HEK293 (cell line): ENCODE results near the gene GRM3.

Experiments used
- CTCF ChIA-PET: fragments of 350-600 bp; formaldehyde crosslinking; extraction: SDS; loops from one replicate; lab custom pipeline; 2021; ENCODE audit warnings: antibody characterized with exemption; lab: Yijun Ruan, JAX
- POLR2A ChIA-PET: fragments of 300-600 bp; formaldehyde crosslinking; extraction: SDS; loops from one replicate; lab custom pipeline; 2020; ENCODE audit warnings: antibody characterized with exemption, inconsistent platforms; lab: Yijun Ruan, JAX
- H3K27ac ChIP-seq: fragments of 200-500 bp; sonication (Bioruptor generic); 2 replicates; pipeline ENCODE4 v1.5.1; 2014; ENCODE audit warnings: low read depth, low read length, control low read depth, inconsistent platforms; ENCODE audit errors: extremely low read depth
- H3K36me3 ChIP-seq, 2 experiments: fragments of 200-500 bp in 1 of 2; sonication (Bioruptor generic) in 1 of 2; 1 replicate in 1 of 2; 2 replicates in 1 of 2; pipeline ENCODE4 v1.5.1; 2014 to 2017; ENCODE audit warnings: inconsistent platforms in 2 of 2, low read length in 2 of 2; ENCODE audit not compliant: control insufficient read depth in 2 of 2, insufficient read depth in 1 of 2
- H3K4me1 ChIP-seq: fragments of 200-500 bp; sonication (Bioruptor generic); 2 replicates; pipeline ENCODE4 v1.5.1; 2014; ENCODE audit warnings: mild to moderate bottlenecking, low read length, inconsistent platforms; ENCODE audit not compliant: control insufficient read depth, insufficient read depth
- H3K4me3 ChIP-seq: 2 replicates; pipeline ENCODE4 v1.5.1; 2011; ENCODE audit warnings: low read depth, mild to moderate bottlenecking, control low read depth, low read length, moderate library complexity
- H3K9me3 ChIP-seq: fragments of 200-500 bp; sonication (Bioruptor generic); 2 replicates; pipeline ENCODE4 v1.5.1; 2014; ENCODE audit warnings: low read depth, low read length, inconsistent platforms; ENCODE audit not compliant: control insufficient read depth, insufficient read depth
- BCL11B ChIP-seq: fragments of 450-650 bp; formaldehyde crosslinking; IDR thresholded peaks from 2 replicates; pipeline ENCODE4 v1.5.1; 2016; ENCODE audit warnings: low read depth, missing biosample characterization, missing genetic modification characterization
- HIC1 ChIP-seq: fragments of 450-650 bp; formaldehyde crosslinking; IDR thresholded peaks from 2 replicates; pipeline ENCODE4 v1.5.1; 2016; ENCODE audit warnings: missing biosample characterization, missing genetic modification characterization
- IKZF3 ChIP-seq: fragments of 450-650 bp; IDR thresholded peaks from 2 replicates; pipeline ENCODE4 v1.5.0; 2018; ENCODE audit warnings: missing biosample characterization, mild to moderate bottlenecking, missing genetic modification characterization, moderate library complexity
- MEIS1 ChIP-seq: sonication (generic); formaldehyde crosslinking; IDR thresholded peaks from 2 replicates; pipeline ENCODE4 v1.8.1; 2022; ENCODE audit warnings: missing genetic modification reagents, mild to moderate bottlenecking, borderline replicate concordance
- PRDM1 ChIP-seq: fragments of 450-650 bp; formaldehyde crosslinking; IDR thresholded peaks from 2 replicates; pipeline ENCODE4; 2016; ENCODE audit warnings: missing biosample characterization, missing genetic modification characterization
- TCF7L2 ChIP-seq: IDR thresholded peaks from 2 replicates; pipeline ENCODE4 v1.6.1; 2011; ENCODE audit warnings: low read depth, mild to moderate bottlenecking, inconsistent platforms, low read length, moderate library complexity, borderline replicate concordance
- ZBTB17 ChIP-seq: fragments of 450-650 bp; formaldehyde crosslinking; IDR thresholded peaks from 2 replicates; pipeline ENCODE4 v1.5.1; 2016; ENCODE audit warnings: missing biosample characterization, missing genetic modification characterization
- ZFHX2 ChIP-seq: fragments of 450-650 bp; formaldehyde crosslinking; conservative IDR thresholded peaks from 2 replicates; pipeline ENCODE4 v1.5.1; 2016; ENCODE audit warnings: missing biosample characterization, missing genetic modification characterization
- ZNF19 ChIP-seq: fragments of 450-650 bp; formaldehyde crosslinking; IDR thresholded peaks from 2 replicates; pipeline ENCODE4; 2016; ENCODE audit warnings: missing biosample characterization, missing genetic modification characterization, low read depth
- ZNF211 ChIP-seq: fragments of 450-650 bp; formaldehyde crosslinking; IDR thresholded peaks from 2 replicates; pipeline ENCODE4 v1.5.1; 2016; ENCODE audit warnings: low read depth, missing biosample characterization, missing genetic modification characterization
- ZNF223 ChIP-seq: fragments of 450-650 bp; formaldehyde crosslinking; IDR thresholded peaks from 2 replicates; pipeline ENCODE4 v1.5.1; 2016; ENCODE audit warnings: missing biosample characterization, missing genetic modification characterization
- ZNF366 ChIP-seq: fragments of 450-650 bp; formaldehyde crosslinking; conservative IDR thresholded peaks from 2 replicates; pipeline ENCODE4 v1.5.1; 2016; ENCODE audit warnings: missing biosample characterization, missing genetic modification characterization
- ZNF501 ChIP-seq: fragments of 450-650 bp; formaldehyde crosslinking; IDR thresholded peaks from 2 replicates; pipeline ENCODE4 v1.5.1; 2016; ENCODE audit warnings: missing biosample characterization, missing genetic modification characterization
- ZNF571 ChIP-seq: fragments of 450-650 bp; formaldehyde crosslinking; IDR thresholded peaks from 2 replicates; pipeline ENCODE4 v1.5.0; 2017; ENCODE audit warnings: missing biosample characterization, missing genetic modification characterization
- ZNF610 ChIP-seq: fragments of 450-650 bp; formaldehyde crosslinking; IDR thresholded peaks from 2 replicates; pipeline ENCODE4 v1.5.1; 2016; ENCODE audit warnings: missing biosample characterization, missing genetic modification characterization, borderline replicate concordance
- ZNF654 ChIP-seq: fragments of 450-650 bp; formaldehyde crosslinking; IDR thresholded peaks from 2 replicates; pipeline ENCODE4 v1.5.1; 2016; ENCODE audit warnings: low read depth, missing biosample characterization, missing genetic modification characterization
- ZSCAN30 ChIP-seq: fragments of 450-650 bp; IDR thresholded peaks from 2 replicates; pipeline ENCODE4 v1.5.1; 2018; ENCODE audit warnings: missing biosample characterization, mild to moderate bottlenecking, missing genetic modification characterization, moderate library complexity
- ZXDB ChIP-seq: fragments of 450-650 bp; formaldehyde crosslinking; IDR thresholded peaks from 2 replicates; pipeline ENCODE4 v1.5.1; 2016; ENCODE audit warnings: missing biosample characterization, missing genetic modification characterization
- TF ChIP-seq, protein P1 (sequence below): fragments of 450-650 bp; formaldehyde crosslinking; IDR thresholded peaks from 2 replicates; pipeline ENCODE4 v1.5.1; 2016; ENCODE audit warnings: missing biosample characterization, missing genetic modification characterization
- TF ChIP-seq, protein P2 (sequence below): fragments of 450-650 bp; formaldehyde crosslinking; IDR thresholded peaks from 2 replicates; pipeline ENCODE4 v1.5.1; 2016; ENCODE audit warnings: missing biosample characterization, missing genetic modification characterization
- TF ChIP-seq, protein P3 (sequence below): fragments of 450-650 bp; formaldehyde crosslinking; IDR thresholded peaks from 2 replicates; pipeline ENCODE4 v1.5.1; 2016; ENCODE audit warnings: missing biosample characterization, missing genetic modification characterization
- TF ChIP-seq, protein P4 (sequence below): fragments of 450-650 bp; formaldehyde crosslinking; IDR thresholded peaks from 2 replicates; pipeline ENCODE4 v1.5.1; 2017; ENCODE audit warnings: missing biosample characterization, missing genetic modification characterization

GRM3 gene

DNA sequence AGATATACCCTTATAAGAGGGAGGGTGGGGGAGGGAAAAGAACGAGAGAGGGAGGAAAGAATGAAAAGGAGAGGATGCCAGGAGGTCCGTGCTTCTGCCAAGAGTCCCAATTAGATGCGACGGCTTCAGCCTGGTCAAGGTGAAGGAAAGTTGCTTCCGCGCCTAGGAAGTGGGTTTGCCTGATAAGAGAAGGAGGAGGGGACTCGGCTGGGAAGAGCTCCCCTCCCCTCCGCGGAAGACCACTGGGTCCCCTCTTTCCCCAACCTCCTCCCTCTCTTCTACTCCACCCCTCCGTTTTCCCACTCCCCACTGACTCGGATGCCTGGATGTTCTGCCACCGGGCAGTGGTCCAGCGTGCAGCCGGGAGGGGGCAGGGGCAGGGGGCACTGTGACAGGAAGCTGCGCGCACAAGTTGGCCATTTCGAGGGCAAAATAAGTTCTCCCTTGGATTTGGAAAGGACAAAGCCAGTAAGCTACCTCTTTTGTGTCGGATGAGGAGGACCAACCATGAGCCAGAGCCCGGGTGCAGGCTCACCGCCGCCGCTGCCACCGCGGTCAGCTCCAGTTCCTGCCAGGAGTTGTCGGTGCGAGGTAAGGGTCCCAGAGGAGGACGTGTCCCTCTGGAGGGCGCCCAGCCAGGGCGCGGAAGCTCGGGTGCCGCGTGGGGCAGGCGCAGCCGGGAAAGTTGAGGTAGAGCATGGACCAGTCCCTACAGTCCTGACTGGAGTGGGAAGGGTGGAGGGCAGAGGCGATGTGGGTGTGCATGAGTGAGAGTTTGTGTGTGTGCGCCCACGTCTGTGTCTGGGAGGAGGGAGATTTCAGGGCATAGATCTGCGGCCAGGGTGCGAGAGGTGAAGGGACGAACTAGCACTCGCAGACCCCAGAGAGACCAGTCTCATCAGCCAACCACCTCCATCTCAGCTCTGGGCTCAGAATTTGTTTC, 844 bp downstream of the GRM3 start (continued):
- TF ChIP-seq, protein P1, sequence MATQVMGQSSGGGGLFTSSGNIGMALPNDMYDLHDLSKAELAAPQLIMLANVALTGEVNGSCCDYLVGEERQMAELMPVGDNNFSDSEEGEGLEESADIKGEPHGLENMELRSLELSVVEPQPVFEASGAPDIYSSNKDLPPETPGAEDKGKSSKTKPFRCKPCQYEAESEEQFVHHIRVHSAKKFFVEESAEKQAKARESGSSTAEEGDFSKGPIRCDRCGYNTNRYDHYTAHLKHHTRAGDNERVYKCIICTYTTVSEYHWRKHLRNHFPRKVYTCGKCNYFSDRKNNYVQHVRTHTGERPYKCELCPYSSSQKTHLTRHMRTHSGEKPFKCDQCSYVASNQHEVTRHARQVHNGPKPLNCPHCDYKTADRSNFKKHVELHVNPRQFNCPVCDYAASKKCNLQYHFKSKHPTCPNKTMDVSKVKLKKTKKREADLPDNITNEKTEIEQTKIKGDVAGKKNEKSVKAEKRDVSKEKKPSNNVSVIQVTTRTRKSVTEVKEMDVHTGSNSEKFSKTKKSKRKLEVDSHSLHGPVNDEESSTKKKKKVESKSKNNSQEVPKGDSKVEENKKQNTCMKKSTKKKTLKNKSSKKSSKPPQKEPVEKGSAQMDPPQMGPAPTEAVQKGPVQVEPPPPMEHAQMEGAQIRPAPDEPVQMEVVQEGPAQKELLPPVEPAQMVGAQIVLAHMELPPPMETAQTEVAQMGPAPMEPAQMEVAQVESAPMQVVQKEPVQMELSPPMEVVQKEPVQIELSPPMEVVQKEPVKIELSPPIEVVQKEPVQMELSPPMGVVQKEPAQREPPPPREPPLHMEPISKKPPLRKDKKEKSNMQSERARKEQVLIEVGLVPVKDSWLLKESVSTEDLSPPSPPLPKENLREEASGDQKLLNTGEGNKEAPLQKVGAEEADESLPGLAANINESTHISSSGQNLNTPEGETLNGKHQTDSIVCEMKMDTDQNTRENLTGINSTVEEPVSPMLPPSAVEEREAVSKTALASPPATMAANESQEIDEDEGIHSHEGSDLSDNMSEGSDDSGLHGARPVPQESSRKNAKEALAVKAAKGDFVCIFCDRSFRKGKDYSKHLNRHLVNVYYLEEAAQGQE (tag by site-specific recombination): peak; percentile 70
- TF ChIP-seq HIC1 (tag by site-specific recombination): peak; percentile 55; the same call in 1 of the 2 replicates
- no peak for TF ChIP-seq ZNF610 (tag by site-specific recombination)
- no peak for TF ChIP-seq ZSCAN30 (tag by site-specific recombination)
- no peak for TF ChIP-seq ZBTB17
- no peak for TF ChIP-seq ZNF654 (tag by site-specific recombination)
- TF ChIP-seq ZNF366 (tag by site-specific recombination): 0 out of 2 replicates have a peak, but pooled peaks have one; percentile 14

DNA sequence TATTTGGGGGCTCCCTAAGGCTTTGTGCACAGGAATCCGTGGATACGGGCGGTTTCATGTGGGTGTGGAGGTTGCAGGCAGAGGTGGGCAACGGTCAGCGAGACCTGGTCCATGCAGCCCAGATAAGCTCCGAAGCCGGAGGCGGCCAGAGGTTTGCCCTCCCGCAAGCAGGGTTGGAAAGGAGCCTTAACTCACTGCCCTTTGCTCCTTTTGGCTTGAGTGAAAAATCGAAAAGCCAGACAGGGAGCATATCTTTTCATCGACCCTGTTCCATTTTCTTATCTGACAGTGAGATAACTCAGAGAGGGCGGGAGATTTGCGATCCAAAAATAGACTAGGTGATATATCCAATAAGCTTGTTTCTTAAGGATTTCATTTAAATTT, 1.5 kb downstream of the GRM3 start:
- ChIA-PET CTCF (interaction anchor here (0.7 kb wide), 1 partner anchor 164 kb away, joined by 3 read pairs; no protein-coding TSS in a partner anchor), POLR2A (interaction anchor here (0.6 kb wide), 1 partner anchor 14 kb away, joined by 3 read pairs; no protein-coding TSS in a partner anchor)
- H3K9me3 ChIP-seq: no peaks in the 10 kb centered on the region
- H3K27ac ChIP-seq: no peak overlapping the region; the same call in 1 of the 2 replicates
- H3K4me1 ChIP-seq: 0 out of 2 replicates have a peak, but pooled peaks cover 4% of the 10 kb centered on the region
- H3K4me3 ChIP-seq: no peak overlapping the region
- H3K36me3 ChIP-seq: no peaks in the 10 kb centered on the region
- peak; percentile 61; the same call in 1 of the 2 replicates for TF ChIP-seq ZFHX2 (tag by site-specific recombination)
- no peak for TF ChIP-seq ZNF19 (tag by site-specific recombination)

GRCh38 chr7:86645676-86646276, 2.1 kb downstream of the GRM3 start:
- no peaks in the 10 kb centered on the region for H3K36me3 ChIP-seq
- H3K27ac ChIP-seq: no peak overlapping the region
- POLR2A ChIA-PET: no interaction called here
- no peaks in the 10 kb centered on the region for H3K9me3 ChIP-seq
- CTCF ChIA-PET: interaction anchor here (0.7 kb wide), 2 partner anchors 18 to 163 kb away, joined by 3 read pairs; no protein-coding TSS in a partner anchor
- no peak overlapping the region for H3K4me3 ChIP-seq
- 0 out of 2 replicates have a peak, but pooled peaks cover 4% of the 10 kb centered on the region for H3K4me1 ChIP-seq
- TF ChIP-seq, protein P2, sequence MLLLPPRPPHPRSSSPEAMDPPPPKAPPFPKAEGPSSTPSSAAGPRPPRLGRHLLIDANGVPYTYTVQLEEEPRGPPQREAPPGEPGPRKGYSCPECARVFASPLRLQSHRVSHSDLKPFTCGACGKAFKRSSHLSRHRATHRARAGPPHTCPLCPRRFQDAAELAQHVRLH: no peak
- no peak for TF ChIP-seq BCL11B (tag by site-specific recombination)
- no peak for TF ChIP-seq MEIS1 (CRISPR knock-in tag)
- no peak for TF ChIP-seq ZNF223
- no peak for TF ChIP-seq TCF7L2
- TF ChIP-seq PRDM1 (tag by site-specific recombination): no peak
- TF ChIP-seq, protein P3, sequence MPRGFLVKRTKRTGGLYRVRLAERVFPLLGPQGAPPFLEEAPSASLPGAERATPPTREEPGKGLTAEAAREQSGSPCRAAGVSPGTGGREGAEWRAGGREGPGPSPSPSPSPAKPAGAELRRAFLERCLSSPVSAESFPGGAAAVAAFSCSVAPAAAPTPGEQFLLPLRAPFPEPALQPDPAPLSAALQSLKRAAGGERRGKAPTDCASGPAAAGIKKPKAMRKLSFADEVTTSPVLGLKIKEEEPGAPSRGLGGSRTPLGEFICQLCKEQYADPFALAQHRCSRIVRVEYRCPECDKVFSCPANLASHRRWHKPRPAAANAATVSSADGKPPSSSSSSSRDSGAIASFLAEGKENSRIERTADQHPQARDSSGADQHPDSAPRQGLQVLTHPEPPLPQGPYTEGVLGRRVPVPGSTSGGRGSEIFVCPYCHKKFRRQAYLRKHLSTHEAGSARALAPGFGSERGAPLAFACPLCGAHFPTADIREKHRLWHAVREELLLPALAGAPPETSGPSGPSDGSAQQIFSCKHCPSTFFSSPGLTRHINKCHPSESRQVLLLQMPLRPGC (tag by site-specific recombination): no peak
- no peak for TF ChIP-seq ZXDB (tag by site-specific recombination)
- TF ChIP-seq, protein P4, sequence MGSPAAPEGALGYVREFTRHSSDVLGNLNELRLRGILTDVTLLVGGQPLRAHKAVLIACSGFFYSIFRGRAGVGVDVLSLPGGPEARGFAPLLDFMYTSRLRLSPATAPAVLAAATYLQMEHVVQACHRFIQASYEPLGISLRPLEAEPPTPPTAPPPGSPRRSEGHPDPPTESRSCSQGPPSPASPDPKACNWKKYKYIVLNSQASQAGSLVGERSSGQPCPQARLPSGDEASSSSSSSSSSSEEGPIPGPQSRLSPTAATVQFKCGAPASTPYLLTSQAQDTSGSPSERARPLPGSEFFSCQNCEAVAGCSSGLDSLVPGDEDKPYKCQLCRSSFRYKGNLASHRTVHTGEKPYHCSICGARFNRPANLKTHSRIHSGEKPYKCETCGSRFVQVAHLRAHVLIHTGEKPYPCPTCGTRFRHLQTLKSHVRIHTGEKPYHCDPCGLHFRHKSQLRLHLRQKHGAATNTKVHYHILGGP (tag by site-specific recombination): no peak
- no peak for TF ChIP-seq ZNF571
- no peak for TF ChIP-seq ZNF211
- no peak for TF ChIP-seq ZNF501 (tag by site-specific recombination)
- no peak for TF ChIP-seq IKZF3
